SU-DHL-6 (cell line): ENCODE results near the gene NUDT7.

ENCODE experiments used
- H2AFZ ChIP-seq: fragments of 200-600 bp; sonication (generic); 2 replicates; pipeline ENCODE4 v1.6.1; 2014; ENCODE audit warnings: low read depth, mild to moderate bottlenecking, moderate library complexity, mixed read lengths, antibody characterized with exemption, low read length; ENCODE audit not compliant: severe bottlenecking
- H3F3A ChIP-seq: fragments of 200-600 bp; shearing (Covaris generic); 2 replicates; pipeline ENCODE4 v1.6.0; 2016; ENCODE audit warnings: antibody characterized with exemption, mild to moderate bottlenecking; ENCODE audit not compliant: insufficient read depth
- H3K27ac ChIP-seq: fragments of 200-600 bp; sonication (generic); 2 replicates; pipeline ENCODE4 v1.5.1; 2016; ENCODE audit warnings: low read depth, mild to moderate bottlenecking, low read length, moderate library complexity, mixed read lengths
- H3K27me3 ChIP-seq: fragments of 200-600 bp; sonication (generic), shearing (Covaris generic); 2 replicates; pipeline ENCODE4 v1.6.0; 2014; ENCODE audit warnings: mild to moderate bottlenecking, low read length
- H3K36me3 ChIP-seq: fragments of 200-600 bp; sonication (generic); 2 replicates; pipeline ENCODE4 v1.6.1; 2014; ENCODE audit warnings: mild to moderate bottlenecking, low read length, mixed read lengths
- H3K4me2 ChIP-seq: fragments of 300-600, 200-600 bp; shearing (Covaris generic), sonication (generic); 2 replicates; pipeline ENCODE4 v1.6.0; 2014; ENCODE audit warnings: low read length, low read depth, mild to moderate bottlenecking; ENCODE audit not compliant: poor library complexity, severe bottlenecking
- H3K4me3 ChIP-seq: fragments of 200-600 bp; sonication (generic); 2 replicates; pipeline ENCODE4 v1.5.1; 2014; ENCODE audit warnings: antibody characterized with exemption, low read length, mild to moderate bottlenecking, mixed read lengths; ENCODE audit not compliant: insufficient read depth, poor library complexity, severe bottlenecking
- H3K79me2 ChIP-seq: fragments of 200-600 bp; sonication (generic); 2 replicates; pipeline ENCODE4 v1.6.1; 2014; ENCODE audit warnings: mild to moderate bottlenecking, low read length, moderate library complexity; ENCODE audit not compliant: insufficient read depth
- H3K9ac ChIP-seq: fragments of 200-600 bp; sonication (generic); 2 replicates; pipeline ENCODE4 v1.7.0; 2014; ENCODE audit warnings: mild to moderate bottlenecking, low read length
- H3K9me2 ChIP-seq: fragments of 200-600 bp; sonication (generic); replicated peaks from 2 replicates; pipeline ENCODE4 v1.6.1; 2014; ENCODE audit warnings: low read length; ENCODE audit not compliant: insufficient read depth
- H3K9me3 ChIP-seq: fragments of 200-600 bp; sonication (generic); 2 replicates; pipeline ENCODE4 v1.6.1; 2014; ENCODE audit warnings: low read length, mixed read lengths; ENCODE audit not compliant: insufficient read depth
- H4K20me1 ChIP-seq: fragments of 200-600 bp; sonication (generic); 2 replicates; pipeline ENCODE4 v1.6.1; 2014; ENCODE audit warnings: low read depth, mild to moderate bottlenecking, antibody characterized with exemption, low read length, moderate library complexity, mixed read lengths
- EZH2phosphoT487 ChIP-seq: fragments of 200-600 bp; sonication (generic), shearing (Covaris generic); conservative IDR thresholded peaks from 2 replicates; pipeline ENCODE4 v1.6.1; 2018; ENCODE audit warnings: mild to moderate bottlenecking, antibody characterized with exemption, low read length, moderate library complexity, mixed read lengths
- TF ChIP-seq, protein P1 (sequence below): fragments of 200-600 bp; sonication (generic); IDR thresholded peaks from one replicate; pipeline ENCODE4 v1.5.1; 2017; ENCODE audit warnings: antibody characterized with exemption, mild to moderate bottlenecking, low read length, moderate library complexity; ENCODE audit not compliant: insufficient read depth, poor library complexity, severe bottlenecking

The NUDT7 gene

DNA sequence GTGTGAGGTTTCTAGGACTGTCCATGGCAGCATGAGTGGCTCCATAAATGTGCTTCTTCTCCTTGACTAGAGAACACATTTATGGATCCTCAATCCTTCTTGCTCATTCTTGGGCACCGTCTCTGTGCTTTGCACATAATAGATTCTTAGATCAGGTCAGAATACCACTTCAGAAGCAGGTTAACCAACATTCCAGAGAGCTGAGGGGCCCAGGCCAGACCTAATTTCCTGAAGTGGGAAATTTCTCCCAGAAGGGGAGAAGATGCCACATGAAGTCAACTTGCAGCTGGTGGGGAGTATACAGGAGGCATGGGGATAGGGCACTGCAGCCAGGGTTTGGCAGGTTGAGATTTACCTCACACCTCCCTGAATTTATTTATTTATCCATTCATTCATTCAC, 41.7 kb downstream of the NUDT7 start:
- Histone ChIP-seq H2AFZ (no peak overlapping the region), H3K9ac (no peak overlapping the region), H3K9me3 (no peaks in the 10 kb centered on the region), H3F3A (no peaks in the 10 kb centered on the region), H3K27ac (no peak overlapping the region), H3K9me2 (no peaks in the 10 kb centered on the region), H3K79me2 (no peaks in the 10 kb centered on the region), H3K4me3 (no peak overlapping the region), H3K4me2 (no peak overlapping the region), H4K20me1 (no peaks in the 10 kb centered on the region), H3K27me3 (no peaks in the 10 kb centered on the region), H3K36me3 (no peaks in the 10 kb centered on the region)
- TF ChIP-seq EZH2phosphoT487: no peak
- TF ChIP-seq, protein P1, sequence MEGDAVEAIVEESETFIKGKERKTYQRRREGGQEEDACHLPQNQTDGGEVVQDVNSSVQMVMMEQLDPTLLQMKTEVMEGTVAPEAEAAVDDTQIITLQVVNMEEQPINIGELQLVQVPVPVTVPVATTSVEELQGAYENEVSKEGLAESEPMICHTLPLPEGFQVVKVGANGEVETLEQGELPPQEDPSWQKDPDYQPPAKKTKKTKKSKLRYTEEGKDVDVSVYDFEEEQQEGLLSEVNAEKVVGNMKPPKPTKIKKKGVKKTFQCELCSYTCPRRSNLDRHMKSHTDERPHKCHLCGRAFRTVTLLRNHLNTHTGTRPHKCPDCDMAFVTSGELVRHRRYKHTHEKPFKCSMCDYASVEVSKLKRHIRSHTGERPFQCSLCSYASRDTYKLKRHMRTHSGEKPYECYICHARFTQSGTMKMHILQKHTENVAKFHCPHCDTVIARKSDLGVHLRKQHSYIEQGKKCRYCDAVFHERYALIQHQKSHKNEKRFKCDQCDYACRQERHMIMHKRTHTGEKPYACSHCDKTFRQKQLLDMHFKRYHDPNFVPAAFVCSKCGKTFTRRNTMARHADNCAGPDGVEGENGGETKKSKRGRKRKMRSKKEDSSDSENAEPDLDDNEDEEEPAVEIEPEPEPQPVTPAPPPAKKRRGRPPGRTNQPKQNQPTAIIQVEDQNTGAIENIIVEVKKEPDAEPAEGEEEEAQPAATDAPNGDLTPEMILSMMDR: no peak

DNA sequence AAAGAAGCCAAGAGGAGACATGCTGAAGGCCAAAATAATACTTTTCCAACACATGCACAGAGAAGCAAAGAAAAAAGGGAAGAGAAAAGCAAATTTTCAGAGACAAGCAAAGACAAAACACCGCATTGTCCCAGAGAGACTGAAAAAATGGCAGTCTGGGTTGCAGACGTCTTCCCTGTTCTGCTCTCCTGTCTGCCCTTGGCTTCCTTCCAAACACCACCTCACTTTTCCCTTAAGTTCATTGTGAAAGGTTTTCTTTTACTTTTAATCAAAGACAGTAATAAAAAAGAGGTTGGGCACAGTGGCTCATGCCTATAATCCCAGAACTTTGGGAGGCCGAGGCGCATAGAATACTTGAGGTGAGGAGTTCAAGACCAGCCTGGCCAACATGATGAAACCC, 44.9 kb downstream of the NUDT7 start:
- Histone ChIP-seq H3F3A (no peaks in the 10 kb centered on the region), H3K9me3 (no peaks in the 10 kb centered on the region), H3K4me3 (no peak overlapping the region), H3K9ac (no peak overlapping the region), H3K27me3 (no peaks in the 10 kb centered on the region), H3K79me2 (no peaks in the 10 kb centered on the region), H3K9me2 (no peaks in the 10 kb centered on the region), H3K36me3 (no peaks in the 10 kb centered on the region), H3K27ac (no peak overlapping the region), H2AFZ (no peak overlapping the region), H4K20me1 (no peaks in the 10 kb centered on the region), H3K4me2 (no peak overlapping the region)
- TF ChIP-seq EZH2phosphoT487: no peak
- TF ChIP-seq, protein P1: no peak

DNA sequence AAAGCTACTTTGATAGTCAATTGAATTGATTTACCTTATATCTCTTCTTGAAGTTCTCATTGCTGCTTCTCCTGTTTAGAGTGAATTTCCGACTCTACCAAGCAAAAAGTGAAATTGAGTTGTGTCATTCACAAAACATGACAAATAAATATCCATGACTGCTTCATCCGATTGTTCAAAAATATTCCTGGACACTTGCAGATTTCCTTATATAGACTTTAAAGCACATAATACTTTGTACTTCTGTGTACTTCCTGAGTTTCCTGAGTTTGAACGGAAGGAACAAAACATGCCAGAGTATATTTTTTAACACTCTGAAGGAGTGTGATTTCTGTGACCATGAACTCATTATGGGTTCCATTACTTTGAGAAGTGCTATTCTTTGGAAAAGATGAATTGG, 45.5 kb downstream of the NUDT7 start:
- Histone ChIP-seq H2AFZ (no peak overlapping the region), H3K9ac (no peak overlapping the region), H3K27ac (no peak overlapping the region), H3F3A (no peaks in the 10 kb centered on the region), H3K9me2 (no peaks in the 10 kb centered on the region), H4K20me1 (no peaks in the 10 kb centered on the region), H3K27me3 (no peaks in the 10 kb centered on the region), H3K36me3 (no peaks in the 10 kb centered on the region), H3K9me3 (no peaks in the 10 kb centered on the region), H3K4me2 (no peak overlapping the region), H3K79me2 (no peaks in the 10 kb centered on the region), H3K4me3 (no peak overlapping the region)
- TF ChIP-seq, protein P1: no peak
- no peak for TF ChIP-seq EZH2phosphoT487
